Caco-2 (cell line): ENCODE results near the gene CENPU. TPM values are rescaled to one million over a fixed set of nuclear protein-coding genes. Genes with fewer than 3 reads are reported as not detected.

Experiments used
- BruUV-seq: library from RNA; stranded (reverse); fragments of 400-500 nt; replicated peaks from 2 replicates; lab custom pipeline; 2021; lab: Mats Ljungman, UMichigan
- CTCF ChIA-PET: fragments of 300-600 bp; sonication (Branson Sonifier 250); formaldehyde crosslinking; loops from one replicate; lab custom pipeline; 2022; ENCODE audit warnings: antibody characterized with exemption; lab: Charles Lee
- POLR2A ChIA-PET: fragments of 300-600 bp; sonication (Branson Sonifier 250); formaldehyde crosslinking; loops from one replicate; lab custom pipeline; 2022; ENCODE audit warnings: antibody characterized with exemption; lab: Charles Lee
- DNase-seq, 2 experiments: peaks; one replicate each; pipeline versions ENCODE4 v3.0.0 to v3.0.0-alpha.2; 2020 to 2022
- H3K27me3 ChIP-seq: replicated peaks from 2 replicates; pipeline ENCODE4 v1.6.0; 2011; ENCODE audit warnings: low read length; ENCODE audit not compliant: control insufficient read depth, insufficient read depth
- H3K36me3 ChIP-seq: 2 replicates; pipeline ENCODE4 v1.5.1; 2011; ENCODE audit warnings: low read length; ENCODE audit not compliant: control insufficient read depth, insufficient read depth
- H3K4me1 ChIP-seq: fragments of 250-450 bp; sonication (Bioruptor Pico); 2 replicates; pipeline ENCODE4 v1.5.1; 2020; ENCODE audit warnings: mild to moderate bottlenecking
- H3K4me3 ChIP-seq: 2 replicates; pipeline ENCODE4 v1.5.1; 2011; ENCODE audit warnings: low read depth, mild to moderate bottlenecking, control low read depth, low read length
- H3K9me3 ChIP-seq: fragments of 250-450 bp; sonication (Bioruptor Pico); 2 replicates; pipeline ENCODE4 v1.5.1; 2020; ENCODE audit warnings: mild to moderate bottlenecking, moderate library complexity
- H3K27ac Mint-ChIP-seq: one replicate; pipeline ENCODE4 v1.8.0; 2022; ENCODE audit warnings: mixed read lengths; ENCODE audit not compliant: unreplicated experiment
- H3K27me3 Mint-ChIP-seq: one replicate; pipeline ENCODE4 v1.8.0; 2022; ENCODE audit warnings: mixed read lengths; ENCODE audit not compliant: insufficient read depth, unreplicated experiment
- H3K36me3 Mint-ChIP-seq: one replicate; pipeline ENCODE4 v1.8.0; 2022; ENCODE audit warnings: mild to moderate bottlenecking, mixed read lengths; ENCODE audit not compliant: insufficient read depth, unreplicated experiment
- H3K4me1 Mint-ChIP-seq: one replicate; pipeline ENCODE4 v1.8.0; 2022; ENCODE audit warnings: low read depth, mixed read lengths; ENCODE audit not compliant: unreplicated experiment
- H3K4me3 Mint-ChIP-seq: one replicate; pipeline ENCODE4 v1.8.0; 2022; ENCODE audit warnings: mild to moderate bottlenecking, moderate library complexity, mixed read lengths; ENCODE audit not compliant: unreplicated experiment
- H3K9me3 Mint-ChIP-seq: one replicate; pipeline ENCODE4 v1.8.0; 2022; ENCODE audit warnings: mixed read lengths; ENCODE audit not compliant: unreplicated experiment
- intact Hi-C: fragments of 100-400 bp; cut with micrococcal nuclease; formaldehyde crosslinking; loops from one replicate; pipeline ENCODE4 v1.10.0; 2022; ENCODE audit not compliant: unreplicated experiment
- total RNA-seq: library from RNA; stranded (reverse); gene quantifications from 2 replicates; pipeline ENCODE4 v1.2.3, GENCODE V29; 2022
- TF ChIP-seq, protein P1 (sequence below), 2 experiments: fragments of 200-600 bp in 1 of 2; IDR thresholded peaks; 1 replicate in 1 of 2; 2 replicates in 1 of 2; pipeline versions ENCODE4 v1.5.1 to v1.8.0; 2011 to 2022; ENCODE audit warnings: antibody characterized with exemption in 1 of 2, control low read depth in 1 of 2, inconsistent platforms in 1 of 2, low read depth in 1 of 2, low read length in 1 of 2, mild to moderate bottlenecking in 1 of 2, moderate library complexity in 1 of 2; ENCODE audit not compliant: insufficient read depth in 1 of 2, severe bottlenecking in 1 of 2, unreplicated experiment in 1 of 2

The CENPU gene
- total RNA-seq, 1 experiment from 2014 or later: 52.0 TPM

DNA sequence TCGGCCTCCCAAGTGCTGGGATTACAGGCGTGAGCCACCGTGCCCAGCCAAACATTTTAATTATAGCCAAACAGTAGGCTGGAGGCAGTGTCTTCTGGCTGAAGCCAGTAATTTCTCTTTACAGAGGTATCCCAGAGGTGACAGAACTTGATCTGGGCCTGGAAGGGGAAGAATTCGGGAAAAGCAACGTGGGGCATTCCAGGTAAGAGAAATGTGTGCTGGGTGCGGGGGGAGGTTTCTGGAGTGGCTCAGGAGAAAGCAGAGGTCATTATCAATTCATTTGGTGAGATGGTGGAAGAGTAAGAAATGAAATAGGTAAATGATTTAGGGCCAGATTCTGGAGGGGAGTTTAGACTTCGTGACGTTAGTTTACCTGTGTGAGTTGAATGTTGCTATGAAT lies 82.0 kb downstream of the CENPU start:
- BruUV-seq: no TSS peak
- peaks cover 14% of the 10 kb centered on the region for H3K4me1 Mint-ChIP-seq
- POLR2A ChIA-PET: no interaction called here
- H3K4me3 ChIP-seq: no peak overlapping the region
- intact Hi-C loops: no loop called here
- no peak overlapping the region for H3K27ac Mint-ChIP-seq
- H3K9me3 Mint-ChIP-seq: no peaks in the 10 kb centered on the region
- no peaks in the 10 kb centered on the region for H3K27me3 Mint-ChIP-seq
- no peaks in the 10 kb centered on the region for H3K27me3 ChIP-seq
- no peaks in the 10 kb centered on the region for H3K9me3 ChIP-seq
- H3K4me1 ChIP-seq: peaks cover 9% of the 10 kb centered on the region
- TF ChIP-seq, protein P1, sequence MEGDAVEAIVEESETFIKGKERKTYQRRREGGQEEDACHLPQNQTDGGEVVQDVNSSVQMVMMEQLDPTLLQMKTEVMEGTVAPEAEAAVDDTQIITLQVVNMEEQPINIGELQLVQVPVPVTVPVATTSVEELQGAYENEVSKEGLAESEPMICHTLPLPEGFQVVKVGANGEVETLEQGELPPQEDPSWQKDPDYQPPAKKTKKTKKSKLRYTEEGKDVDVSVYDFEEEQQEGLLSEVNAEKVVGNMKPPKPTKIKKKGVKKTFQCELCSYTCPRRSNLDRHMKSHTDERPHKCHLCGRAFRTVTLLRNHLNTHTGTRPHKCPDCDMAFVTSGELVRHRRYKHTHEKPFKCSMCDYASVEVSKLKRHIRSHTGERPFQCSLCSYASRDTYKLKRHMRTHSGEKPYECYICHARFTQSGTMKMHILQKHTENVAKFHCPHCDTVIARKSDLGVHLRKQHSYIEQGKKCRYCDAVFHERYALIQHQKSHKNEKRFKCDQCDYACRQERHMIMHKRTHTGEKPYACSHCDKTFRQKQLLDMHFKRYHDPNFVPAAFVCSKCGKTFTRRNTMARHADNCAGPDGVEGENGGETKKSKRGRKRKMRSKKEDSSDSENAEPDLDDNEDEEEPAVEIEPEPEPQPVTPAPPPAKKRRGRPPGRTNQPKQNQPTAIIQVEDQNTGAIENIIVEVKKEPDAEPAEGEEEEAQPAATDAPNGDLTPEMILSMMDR (IDR thresholded peaks at IDR 0.05; ENCODE audit: insufficient read depth in 1 of 2, low read depth in 1 of 2, low read length in 1 of 2, severe bottlenecking in 1 of 2, unreplicated experiment in 1 of 2): no peak
- no peak overlapping the region for H3K4me3 Mint-ChIP-seq
- peaks cover 9% of the 10 kb centered on the region for H3K36me3 Mint-ChIP-seq
- no peak for DNase-seq
- CTCF ChIA-PET: no interaction called here
- no peaks in the 10 kb centered on the region for H3K36me3 ChIP-seq

DNA sequence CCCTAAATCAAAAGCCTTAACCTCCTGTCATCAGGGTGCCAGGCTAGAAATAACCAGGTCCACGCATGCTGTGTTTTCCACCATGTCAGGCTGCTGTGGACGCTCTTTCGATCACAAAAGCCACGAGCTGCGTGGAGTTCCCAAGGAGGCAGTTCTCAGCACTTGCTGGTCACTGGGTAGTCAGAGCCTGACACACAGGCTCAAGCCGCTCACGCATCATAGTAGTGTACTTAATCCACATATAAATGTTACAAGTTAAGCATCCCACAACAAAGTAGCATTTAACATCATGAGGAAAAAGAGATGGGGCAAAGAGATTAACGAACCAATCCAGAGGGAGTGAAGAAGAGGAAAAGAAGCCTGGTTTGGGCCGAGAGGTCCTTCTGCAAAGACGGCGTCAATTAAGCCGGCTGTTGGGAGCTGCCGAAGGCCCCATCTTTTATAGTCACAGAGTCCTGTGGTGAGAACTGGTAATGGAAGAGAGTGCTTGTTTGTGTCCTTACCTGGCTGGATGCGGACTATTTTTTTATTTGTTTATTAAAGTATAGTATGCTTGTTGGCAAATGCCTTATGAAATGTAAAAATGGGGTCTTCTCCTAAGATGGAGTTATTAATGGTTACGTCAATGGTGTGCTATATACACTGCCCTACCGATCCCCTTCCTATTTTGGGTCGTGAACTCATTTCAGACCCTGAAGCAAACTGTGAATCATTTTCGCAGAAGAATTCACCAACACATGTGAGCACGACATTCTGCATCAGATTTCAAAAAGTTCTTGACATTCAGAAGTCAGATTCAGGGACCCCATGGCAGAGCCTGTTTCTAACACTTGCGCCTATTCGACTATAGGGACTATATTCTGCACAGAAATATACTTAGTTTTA lies 83.7 kb downstream of the CENPU start:
- H3K4me1 Mint-ChIP-seq: peaks cover 14% of the 10 kb centered on the region

More for the DNA sequence above, 83.7 kb downstream of the CENPU start:
- peak in 1 of 2 experiments; percentile 26 for DNase-seq
- intact Hi-C loops: loop anchor here (2.0 to 10.0 kb wide), 5 partner anchors 82 to 385 kb away; partner anchors contain the start of genes CENPU and IRF2
- Histone ChIP-seq H3K4me1 (peaks cover 10% of the 10 kb centered on the region), H3K27me3 (no peaks in the 10 kb centered on the region), H3K4me3 (peak overlapping the region; percentile 55), H3K9me3 (no peaks in the 10 kb centered on the region), H3K36me3 (no peaks in the 10 kb centered on the region)
- H3K36me3 Mint-ChIP-seq: peaks cover 9% of the 10 kb centered on the region
- TF ChIP-seq, protein P1 (IDR thresholded peaks at IDR 0.05; ENCODE audit: insufficient read depth in 1 of 2, low read depth in 1 of 2, low read length in 1 of 2, severe bottlenecking in 1 of 2, unreplicated experiment in 1 of 2): no peak
- BruUV-seq: TSS peak; percentile 90
- ChIA-PET POLR2A (interaction anchor here (0.6 to 2.7 kb wide), 17 partner anchors 10 to 1368 kb away, joined by 3 to 17 read pairs (median 5); partner anchors contain the start of gene CENPU), CTCF (interaction anchor here (0.6 to 1.6 kb wide), 15 partner anchors 12 to 775 kb away, joined by 3 to 11 read pairs (median 3); no protein-coding TSS in a partner anchor)
- peak overlapping the region; percentile 78 for H3K27ac Mint-ChIP-seq
- H3K4me3 Mint-ChIP-seq: peak overlapping the region; percentile 88
- no peaks in the 10 kb centered on the region for H3K9me3 Mint-ChIP-seq
- H3K27me3 Mint-ChIP-seq: no peaks in the 10 kb centered on the region
